Activated effector memory CD4-positive, alpha-beta T cell treated with Interleukin-2 at 50 U/mL for 16 hours (primary cell): ENCODE data around the gene ST6GALNAC3.
"Not testable (repeated sequence)": the region's sequence is repeated elsewhere in the genome, so short reads cannot be mapped to it uniquely, and the experiment has no call there.

Experiments
- DNase-seq: peaks from one replicate; pipeline ENCODE4 v3.0.0-alpha.2; 2020

Gene ST6GALNAC3

DNA sequence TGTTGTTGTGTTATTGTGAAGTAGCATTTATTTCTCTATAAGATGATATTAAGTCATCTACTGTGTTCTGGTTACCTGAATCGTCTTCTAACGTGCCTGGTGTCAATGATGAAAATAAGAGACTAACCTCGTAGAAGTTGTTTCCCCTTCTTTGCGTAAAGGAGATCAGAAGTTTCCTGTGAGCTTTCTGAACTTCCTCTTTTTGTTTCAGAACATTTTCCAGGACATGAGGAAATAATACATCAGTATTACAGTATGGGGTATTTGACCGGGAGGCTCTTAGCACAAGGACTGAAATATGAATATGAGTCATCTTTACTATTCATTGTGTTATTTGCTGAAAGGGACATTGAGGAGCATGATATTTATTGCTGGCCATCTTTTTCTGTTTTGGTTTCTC, 1.3 kb downstream of the ST6GALNAC3 start:
- DNase-seq = no peak

DNA sequence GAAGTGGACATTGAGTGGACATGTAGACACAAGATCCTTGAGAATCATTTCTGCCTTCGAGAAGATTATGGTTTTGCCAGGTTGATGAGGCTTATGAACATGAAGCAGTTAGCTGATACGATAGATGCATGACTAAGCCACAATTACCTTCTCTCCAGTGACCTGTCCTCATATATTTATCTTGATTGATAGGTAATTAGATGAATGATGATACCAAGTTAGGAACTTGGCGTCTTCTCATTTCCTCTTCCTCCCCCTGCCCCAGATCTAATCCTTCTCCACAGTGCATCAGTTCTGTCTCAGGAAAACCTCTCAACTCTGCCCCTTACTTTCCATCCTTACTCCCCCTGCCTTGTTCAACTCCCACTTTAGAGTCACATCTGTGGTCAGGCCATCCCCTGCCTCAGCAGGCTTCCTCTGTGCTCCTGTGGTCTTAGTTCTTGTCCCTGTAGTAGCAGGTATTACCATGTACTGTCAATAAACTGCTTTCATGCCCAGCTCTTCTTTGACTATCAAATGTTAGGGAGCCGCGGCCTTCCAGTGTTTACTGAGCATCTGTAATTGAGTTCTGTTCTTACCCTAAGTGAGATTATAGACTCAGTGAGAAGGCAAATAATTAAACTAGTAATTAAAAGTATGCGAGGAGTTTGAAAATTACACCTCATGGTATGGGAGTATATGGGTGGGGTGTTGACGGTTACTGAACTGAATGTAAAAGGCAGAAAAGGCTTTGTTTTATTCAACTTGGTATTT, 5.1 kb downstream of the ST6GALNAC3 start:
- DNase-seq = no peak

DNA sequence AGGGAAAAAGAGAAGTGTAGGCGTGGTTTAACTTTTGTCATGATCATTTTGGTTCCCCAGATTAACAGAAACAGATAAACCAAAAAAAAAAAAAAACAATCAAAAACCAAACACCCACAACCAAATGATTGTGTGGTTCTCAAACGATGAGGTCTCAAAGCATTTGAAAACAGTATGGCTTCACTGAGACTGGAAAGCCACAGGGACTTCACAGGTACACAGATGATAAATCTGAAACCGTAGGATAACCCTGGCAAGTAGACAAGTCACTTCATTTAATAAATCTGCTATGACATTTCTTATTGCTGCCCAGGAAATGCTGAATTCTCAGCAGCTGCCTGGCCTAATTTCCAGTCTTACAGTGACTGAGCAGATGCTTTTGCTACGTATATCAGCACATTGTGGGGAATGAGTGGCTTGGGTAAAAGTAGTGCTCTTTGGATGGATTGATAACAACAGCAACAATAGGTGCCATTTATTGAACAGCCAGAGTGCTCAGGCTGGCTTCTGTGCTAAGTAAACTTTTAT, 6.1 kb downstream of the ST6GALNAC3 start:
- no peak for DNase-seq

DNA sequence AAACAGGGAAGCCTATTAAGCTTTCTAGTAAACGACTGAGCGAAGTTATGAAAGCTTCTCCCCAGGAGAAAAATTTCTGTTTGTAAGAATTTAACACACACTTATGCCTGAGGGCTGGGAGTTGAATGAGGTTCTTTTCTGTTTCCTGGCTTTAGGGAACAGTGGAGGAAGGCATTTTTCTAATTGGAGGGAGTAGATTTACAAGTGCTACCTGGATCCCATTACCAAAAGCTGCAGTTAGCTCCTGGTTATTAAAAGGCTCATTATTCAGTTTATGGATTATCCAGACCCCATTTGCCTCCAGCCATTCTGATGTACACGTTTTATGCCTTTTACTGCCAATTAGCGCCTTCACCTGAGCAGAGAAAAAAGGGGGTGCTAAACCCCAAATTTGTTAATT, 7.5 kb downstream of the ST6GALNAC3 start:
- no peak for DNase-seq

DNA sequence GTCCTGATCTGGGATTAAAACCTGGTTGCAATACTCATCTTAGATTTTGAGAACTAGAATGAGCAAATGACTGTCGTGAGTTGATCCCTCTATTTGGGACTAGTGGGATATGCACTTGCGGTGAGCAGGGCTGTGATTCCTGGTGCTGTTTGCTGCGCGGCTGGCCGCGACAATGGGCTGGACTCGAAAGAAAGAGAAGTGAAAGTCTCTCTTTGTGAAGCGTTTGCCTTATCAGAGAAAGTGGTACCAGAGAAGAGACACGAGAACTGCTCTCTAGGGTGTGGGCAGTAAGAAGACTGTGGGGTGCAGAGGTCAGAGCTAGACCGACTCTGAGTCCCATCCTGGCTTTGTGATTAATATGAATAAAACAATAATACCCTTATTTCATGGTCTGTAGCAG, 8.6 kb downstream of the ST6GALNAC3 start:
- DNase-seq = no peak

DNA sequence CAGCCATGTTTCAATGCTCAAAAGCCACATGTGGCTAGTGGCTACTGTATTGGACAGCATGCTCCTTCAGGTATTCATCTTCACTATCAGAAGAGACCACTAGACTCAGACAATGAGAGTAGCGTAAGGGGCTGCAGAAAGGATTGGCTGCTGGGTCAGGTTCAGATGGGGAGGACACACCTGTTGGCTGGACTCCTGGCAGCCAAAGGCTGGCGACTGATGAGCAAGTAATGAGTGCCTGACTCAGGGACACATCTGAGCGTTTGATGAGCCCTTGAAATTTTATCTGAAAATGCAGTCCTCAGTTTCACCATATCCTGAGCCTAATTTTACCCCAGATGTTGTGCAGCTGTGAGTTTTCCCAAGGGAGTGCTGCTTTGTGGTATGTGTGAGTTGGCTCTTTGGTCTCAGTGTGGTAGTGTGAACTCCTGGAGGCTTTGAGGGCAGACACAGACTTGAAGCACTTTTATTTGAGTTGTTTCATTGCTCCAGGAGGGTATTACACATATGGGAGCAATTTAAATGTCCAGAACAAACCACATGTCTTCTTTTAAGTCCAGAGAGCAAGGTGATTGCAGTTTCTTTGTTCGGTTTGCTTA, 9.6 kb downstream of the ST6GALNAC3 start:
- DNase-seq = no peak

DNA sequence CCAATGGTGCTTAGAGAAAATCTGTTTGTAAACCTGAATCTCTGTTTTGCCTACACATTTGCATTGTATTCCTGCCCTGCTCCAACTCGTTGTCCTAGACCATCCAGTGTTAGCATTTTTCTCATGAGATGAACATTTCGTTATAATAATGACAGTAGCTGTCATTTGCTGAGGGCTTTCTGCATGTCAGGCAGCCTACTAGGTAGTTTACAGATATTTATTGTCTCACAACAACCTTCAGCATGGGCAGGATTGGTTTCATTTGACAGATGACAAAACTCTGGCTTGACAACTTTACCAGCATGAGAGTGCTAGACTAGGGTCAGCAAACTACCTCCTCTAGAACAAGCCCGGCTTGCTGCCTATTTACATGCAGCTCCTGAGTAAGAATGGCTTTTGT, 10.1 kb downstream of the ST6GALNAC3 start:
- no peak for DNase-seq

DNA sequence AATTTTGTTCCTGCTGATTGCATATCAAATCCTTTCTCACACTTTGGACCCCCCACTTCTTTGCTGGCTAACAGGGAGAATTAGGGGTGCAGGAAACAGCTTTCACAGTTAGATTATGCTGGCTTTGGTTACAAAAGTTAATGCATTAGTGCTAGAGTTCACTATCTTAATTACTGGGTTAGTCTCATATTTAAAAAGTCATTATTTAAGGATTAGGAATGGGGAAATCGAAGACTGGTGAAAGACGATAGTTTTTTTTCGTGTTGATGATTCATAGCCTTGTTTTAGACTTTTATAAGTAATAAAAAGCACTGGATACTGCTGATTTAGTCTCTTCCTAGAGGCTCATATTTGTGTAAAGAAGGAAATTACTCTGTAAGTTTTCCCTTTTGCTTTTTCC, 11.6 kb downstream of the ST6GALNAC3 start:
- no peak for DNase-seq

DNA sequence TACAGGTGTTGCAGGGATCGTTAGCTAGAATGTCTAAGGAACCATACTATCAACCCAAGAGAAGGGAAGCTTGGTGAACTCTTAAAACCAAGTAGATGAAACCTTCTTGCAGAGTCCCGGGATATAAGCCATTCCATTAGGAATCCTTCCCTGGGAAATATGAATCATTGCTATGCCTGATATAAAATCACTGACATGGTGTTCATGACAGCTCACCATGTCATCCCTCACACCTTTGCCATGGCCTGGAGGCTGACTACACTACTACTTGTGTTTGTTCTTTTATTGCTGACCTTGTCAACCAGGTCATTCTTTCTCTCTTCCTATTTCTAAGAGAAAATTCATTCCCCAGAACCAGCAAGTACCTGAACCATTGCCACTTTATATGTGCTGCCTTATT, 12.1 kb downstream of the ST6GALNAC3 start:
- DNase-seq = no peak

DNA sequence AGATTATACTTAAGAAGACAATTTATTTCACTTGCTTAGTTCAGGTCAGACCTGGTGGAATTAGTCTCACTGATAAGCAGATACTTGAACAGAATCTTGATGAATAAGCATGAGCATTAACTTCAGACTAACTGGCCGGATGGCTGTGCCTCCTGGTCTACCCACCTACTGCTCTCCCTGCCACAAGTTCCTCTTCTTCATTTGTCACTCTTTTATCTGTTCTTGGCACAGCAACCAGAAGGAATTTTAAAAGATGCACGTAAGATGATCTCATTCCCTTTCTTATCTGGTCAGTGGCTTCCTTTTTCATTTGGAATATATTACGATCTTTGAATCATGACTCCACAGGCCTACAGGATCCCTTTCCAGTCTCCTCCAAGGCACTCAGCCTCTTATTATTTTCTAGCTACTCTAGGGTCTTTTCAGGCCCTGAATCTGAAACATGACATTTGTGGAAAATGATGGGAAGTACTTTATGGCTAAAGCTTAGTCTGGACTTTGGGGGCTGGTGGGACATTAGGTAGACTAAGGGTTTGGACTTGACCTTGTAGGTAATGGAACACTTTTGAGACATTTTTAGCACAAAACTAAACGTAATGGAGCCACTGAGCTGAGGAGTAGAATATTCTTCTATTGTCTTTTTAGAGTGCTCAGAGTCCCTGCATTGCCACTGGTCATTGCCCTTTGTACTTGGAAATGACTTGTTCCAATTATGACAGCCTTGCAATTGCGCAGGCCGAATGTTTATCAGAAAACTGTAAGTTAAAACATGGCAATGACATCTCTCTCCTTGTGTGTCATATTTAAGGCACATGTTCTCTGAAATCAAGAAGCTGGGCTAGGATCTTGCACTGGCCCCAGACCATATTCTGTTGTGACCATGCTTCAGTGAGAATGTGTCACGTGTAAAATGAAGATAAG, 16.0 kb downstream of the ST6GALNAC3 start:
- DNase-seq = no peak

DNA sequence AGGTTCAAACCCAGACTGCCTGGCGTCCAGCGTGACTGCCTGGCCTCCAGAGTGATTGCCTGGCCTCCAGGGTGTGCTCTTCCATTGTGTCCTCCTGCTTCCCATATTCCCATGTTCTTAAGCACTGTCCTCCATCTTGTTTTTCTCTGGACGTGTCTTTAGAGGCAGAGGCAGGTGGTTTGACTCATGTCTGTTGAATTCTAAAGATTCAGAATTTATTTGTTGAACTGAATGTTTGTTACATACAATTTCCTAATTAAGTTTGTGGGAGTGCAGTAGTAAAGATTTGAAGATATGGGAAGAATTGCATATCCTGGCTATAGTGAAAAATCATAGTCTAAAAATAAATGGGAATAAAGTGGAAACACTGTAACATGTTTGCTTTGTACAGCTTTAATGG, 18.3 kb downstream of the ST6GALNAC3 start:
- no peak for DNase-seq

DNA sequence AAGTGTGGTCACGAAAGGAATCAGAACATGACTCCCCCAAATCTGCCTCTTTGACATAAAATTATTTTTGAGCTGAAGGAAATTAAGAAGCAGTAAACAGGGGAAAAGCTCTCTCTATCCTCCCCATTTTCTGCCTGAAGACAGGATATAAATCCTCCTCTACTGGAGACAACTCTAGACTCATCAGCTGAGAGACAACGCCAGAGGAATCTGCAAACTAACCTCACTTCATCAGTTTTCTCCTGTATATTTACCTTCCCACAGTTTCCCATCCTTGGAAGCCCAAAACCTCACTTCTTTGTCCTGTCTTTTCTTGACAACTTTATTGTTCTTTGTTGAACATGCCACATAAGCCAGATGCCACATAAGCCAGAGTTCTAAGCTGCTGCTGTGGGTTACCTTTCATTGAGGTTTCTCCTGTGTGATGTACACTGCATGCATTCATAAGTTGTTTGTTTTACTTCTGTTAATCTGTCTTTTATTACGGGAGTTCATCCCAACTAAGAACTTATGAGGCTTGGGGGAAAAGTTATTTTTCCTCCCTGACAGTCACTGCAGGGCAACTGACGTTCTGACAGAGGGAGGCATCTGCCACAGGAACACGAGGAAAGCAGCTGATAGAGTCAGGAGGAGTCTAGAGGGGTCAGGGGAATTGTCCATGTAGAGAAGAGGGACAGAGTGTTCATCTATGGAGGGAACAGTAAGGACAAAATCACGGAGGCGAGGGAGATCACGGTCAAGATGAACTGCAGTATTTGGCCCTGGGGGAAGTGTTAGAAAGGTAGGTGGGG, 19.2 kb downstream of the ST6GALNAC3 start:
- DNase-seq = no peak

DNA sequence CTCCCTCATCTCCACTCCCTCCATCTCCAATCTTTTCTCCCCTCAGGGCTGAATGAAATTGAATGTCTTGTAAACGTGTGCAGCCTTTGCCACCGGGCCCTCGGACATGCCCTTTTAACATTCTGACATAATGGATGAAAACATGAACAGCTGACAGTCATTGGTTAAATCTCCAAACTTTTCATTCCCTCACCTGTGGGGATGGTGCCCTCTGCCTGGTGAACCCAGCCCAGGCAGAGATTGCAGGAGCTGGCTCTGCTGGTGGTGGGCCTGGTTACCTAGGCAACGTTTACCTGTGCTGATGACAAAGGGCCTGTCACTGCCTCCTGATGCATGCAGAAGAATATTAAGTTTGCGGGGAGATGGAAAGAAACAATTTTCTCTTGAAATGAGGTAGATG, 21.3 kb downstream of the ST6GALNAC3 start:
- no peak for DNase-seq

DNA sequence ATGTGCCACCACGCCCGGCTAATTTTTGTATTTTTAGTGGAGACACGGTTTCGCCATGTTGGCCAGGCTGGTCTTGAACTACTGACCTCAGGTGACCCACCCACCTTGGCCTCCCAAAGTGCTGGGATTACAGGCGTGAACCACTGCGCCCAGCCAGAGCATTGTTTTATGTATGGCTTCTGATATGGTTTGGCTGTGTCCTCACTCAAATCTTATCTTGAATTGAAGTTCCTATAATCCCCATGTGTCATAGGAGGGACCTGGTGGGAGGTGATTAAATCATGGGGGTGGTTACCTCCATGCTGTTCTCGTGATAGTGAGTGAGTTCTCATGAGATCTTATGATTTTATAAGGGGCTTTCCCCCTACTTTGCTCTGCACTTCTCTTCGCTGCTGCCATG, 22.5 kb downstream of the ST6GALNAC3 start:
- not testable (repeated sequence) for DNase-seq

DNA sequence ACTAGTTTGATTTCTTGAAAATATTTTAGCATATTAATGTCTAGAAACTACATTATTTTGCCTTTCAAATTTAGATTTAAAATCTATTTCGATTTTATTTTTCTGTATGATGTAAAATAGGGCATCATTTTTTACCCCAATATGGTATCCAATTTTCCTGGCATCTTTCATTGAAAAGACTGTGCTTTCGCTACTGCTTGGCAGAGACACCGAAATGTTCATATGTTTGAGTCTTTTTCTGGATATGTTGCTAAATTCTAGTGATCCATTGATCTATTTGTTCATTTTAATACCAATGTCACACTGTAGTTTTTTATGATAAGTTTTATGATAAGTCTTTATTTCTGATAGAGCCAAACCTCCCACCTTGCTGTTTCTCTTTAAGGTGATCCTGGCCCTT, 24.3 kb downstream of the ST6GALNAC3 start:
- DNase-seq = no peak

DNA sequence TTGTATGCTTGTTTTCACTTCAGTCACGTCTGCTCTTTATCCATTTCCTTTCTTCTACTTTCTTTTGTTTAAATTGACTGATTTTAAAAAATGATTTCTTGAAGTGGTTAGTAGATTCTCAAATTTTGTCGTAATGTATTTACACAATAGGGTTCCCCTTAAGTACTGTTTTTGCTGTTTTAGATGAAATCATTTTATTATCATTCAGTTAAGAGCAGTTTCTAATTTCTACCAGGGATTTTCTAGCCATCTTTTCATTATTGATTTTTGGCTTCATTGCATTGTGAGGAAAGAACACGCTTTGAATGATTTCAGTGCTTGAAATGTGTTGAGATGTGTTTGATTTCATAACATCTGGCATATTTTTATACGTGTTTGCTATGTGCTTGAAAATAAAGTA, 27.0 kb downstream of the ST6GALNAC3 start:
- no peak for DNase-seq

DNA sequence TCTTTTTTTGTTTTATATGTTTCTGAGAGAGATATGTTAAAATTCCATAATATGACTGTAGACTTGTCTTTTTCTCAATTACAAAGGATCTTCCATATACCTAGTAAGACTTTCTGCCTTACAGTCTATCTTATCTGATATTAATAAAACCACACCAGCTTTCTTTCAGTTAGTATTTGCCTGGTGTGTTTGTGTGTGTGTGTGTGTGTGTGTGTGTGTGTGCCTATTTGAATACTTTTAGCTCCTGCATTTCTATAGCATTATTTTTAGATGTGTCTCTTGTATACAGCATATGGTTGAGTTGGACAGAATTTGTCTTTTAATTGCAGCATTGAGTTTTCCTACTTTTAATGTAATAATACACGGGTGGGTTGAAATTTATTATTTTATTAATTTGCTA, 27.5 kb downstream of the ST6GALNAC3 start:
- no peak for DNase-seq

DNA sequence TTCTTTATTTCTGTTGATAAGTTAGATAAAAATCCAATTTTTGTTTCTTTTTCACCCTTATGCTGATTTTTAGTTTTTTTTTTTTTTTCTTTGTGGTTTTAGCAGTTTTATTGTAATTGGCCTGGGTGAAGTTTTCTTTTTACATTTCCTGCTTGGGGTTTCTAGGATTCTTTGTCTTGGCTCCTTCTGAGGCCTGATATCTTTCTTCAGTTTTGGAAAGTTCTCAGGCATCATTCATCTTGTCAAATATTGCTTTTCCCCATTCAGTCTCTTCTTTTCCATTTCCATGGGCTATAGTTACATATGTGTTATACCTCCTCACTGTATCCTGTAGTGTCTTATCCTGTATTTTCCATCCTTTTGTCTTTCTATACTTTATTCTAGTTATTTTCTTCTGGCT, 28.5 kb downstream of the ST6GALNAC3 start:
- DNase-seq = no peak

DNA sequence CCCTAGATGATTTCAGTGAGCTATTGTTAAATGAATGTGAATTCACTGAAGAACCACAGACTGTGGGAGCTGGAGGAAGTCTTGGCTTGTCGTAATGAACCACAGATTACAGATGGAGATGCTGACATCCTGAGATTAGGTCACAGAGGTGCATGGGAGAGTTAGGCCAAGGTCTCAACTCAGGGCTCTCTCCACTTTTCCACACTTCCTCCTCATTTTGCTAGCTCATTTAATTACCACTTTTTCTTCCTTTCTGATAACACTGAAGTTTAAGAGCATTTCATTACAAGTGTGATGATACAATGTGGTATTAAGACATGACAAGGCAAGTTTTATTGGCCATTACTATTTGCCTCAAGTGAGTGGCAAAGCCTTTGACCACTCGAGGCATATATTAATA, 30.8 kb downstream of the ST6GALNAC3 start:
- no peak for DNase-seq

DNA sequence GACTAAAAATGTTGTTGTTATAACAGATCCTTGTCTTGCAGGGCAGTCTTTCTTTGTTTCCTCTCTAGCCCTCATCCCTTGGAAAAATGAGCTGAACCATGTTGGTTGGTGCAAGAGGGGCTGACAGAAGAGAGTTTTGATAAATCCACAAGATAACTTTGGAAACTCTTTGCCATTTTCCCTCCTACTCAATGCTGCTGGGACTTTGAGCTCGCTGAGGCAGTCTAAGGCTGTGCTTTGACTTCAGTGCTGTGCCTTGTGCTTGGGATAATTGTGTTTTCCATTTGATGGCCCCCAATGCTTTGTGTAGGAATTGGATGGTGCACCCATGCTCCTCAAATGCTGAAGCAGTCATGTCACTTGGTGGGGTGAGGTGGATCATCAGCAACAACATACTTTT, 31.7 kb downstream of the ST6GALNAC3 start:
- DNase-seq = no peak

DNA sequence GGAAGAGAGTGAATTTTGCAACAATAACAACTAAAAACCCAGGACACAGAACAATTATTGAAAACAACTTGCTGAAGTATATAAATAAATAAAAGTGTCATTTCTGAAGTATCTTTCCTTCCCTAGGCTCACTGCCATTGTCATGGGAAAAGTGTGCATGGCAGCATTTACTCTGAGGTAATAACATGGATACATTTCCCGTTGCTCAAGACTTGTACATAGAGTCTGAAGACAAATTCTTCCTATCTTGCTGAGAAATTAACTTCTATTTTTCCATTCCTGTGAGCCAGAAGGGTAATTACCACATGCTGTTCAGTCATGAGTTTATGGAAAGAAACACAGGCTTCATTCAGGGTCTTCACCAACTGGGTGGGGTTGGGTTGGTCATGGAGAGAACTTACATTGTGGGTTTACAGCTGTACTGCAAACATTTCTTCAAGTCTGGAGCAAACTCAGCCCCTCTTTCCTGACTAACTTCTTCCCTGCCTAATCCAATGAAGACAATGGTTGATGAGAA, 32.2 kb downstream of the ST6GALNAC3 start:
- no peak for DNase-seq

DNA sequence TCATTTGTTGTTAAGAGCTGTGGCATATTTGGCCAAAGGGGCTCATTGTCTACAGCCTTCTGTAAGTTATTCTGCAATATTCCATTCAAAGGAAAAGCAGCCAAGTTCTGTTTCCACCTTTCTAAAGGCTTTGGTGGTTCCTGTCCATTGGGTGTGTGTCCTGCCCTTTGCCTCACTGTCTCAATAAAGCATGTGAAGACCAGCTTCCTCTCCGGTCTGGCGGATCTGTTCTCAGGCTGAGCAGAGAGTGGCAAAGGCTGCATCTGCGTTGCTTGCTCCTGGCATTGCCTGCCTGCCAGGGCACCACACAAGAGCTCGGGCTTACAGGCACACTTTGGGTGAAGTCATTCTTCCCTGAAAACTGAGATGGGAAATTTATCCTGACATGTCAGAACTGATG, 34.9 kb downstream of the ST6GALNAC3 start:
- no peak for DNase-seq
